Superior temporal gyrus (tissue), 1 donor: Measurements from ENCODE around the gene CALML5.

Experiments used
- DNase-seq: peaks from one replicate; pipeline ENCODE4 v3.0.0-alpha.2; 2016; ENCODE audit errors: extremely low spot score

The CALML5 gene

GRCh38 chr10:5515948-5516761 is 16.8 kb upstream of the CALML5 start:
- no peak for DNase-seq

- DNase-seq: no peak
Measured at GRCh38 chr10:5514226-5514850, 15.0 kb upstream of the CALML5 start.

GRCh38 chr10:5512881-5513612 is 13.7 kb upstream of the CALML5 start:
- DNase-seq: peak; percentile 56

DNA sequence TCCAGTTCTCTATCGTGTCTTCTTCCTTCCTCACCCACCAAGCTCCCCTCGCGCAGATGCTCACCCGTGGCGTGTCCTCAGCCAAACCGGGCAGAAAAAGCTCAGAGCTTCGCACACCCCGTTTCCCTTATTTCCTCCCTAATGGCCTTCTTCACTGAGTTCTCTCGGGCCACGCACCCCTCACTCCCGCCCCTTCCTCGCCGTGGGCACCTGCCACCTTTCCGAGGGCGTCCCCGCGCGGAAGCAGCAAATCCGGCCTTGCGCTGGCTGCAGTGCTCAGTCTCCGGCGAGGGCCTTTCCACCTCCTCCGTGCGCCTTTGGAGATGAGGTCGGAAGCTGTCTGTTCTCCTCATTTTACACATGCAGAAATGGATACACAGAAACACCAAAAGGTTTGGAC is 13.0 kb upstream of the CALML5 start:
- DNase-seq: no peak

DNA sequence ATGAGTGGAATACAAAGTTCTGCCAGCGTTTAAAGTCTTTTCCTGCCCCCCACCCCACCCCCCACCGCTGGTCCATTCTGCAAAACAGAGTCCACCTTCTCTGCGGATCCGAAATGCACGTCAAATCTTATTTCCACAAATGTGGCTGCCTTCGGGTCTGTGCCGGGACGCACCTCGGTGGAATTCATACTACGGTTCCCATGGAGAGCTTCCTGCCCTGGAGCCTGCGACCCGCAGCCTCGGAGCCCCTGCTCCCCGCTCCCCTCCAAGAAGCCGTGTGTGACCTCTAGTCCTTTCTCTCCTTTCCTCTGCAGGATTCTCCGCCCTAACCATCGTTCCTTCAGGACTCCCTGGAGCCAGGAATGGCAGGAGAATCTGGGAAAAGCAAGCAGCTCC is 12.5 kb upstream of the CALML5 start:
- no peak for DNase-seq

DNA sequence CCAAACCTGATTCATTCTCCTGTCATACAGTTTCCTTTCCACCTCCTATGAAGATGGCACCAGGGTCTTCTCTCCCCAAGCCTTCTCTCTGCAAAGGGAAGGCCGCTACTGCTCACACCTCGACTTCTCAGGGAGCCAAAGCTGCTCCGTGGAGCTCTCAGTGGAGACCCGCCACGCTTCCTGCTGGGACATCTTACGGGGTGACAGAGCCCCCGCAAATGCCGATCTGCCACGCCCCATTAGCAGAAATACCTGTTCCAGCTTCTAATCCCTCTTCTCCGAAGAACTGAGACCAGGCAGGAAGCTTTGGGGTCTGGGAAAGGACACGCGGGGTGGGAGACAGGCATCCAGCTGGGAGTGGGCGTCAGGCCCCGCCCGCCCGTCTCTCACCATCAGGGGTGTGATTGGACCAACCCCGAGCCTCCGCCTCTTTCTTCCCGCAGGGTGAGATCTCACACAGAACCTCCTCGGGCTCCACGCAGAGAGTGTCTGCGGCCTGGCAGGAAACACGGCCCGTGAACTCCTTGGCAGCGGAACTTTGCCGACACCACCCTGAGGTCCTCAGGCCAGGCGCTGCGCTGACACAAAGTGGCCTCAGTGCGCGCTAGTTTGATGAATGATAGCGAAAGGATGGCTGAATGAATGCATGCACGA is 12.0 kb upstream of the CALML5 start:
- no peak for DNase-seq

- DNase-seq: no peak
Measured at GRCh38 chr10:5510281-5511072, 11.1 kb upstream of the CALML5 start.

DNA sequence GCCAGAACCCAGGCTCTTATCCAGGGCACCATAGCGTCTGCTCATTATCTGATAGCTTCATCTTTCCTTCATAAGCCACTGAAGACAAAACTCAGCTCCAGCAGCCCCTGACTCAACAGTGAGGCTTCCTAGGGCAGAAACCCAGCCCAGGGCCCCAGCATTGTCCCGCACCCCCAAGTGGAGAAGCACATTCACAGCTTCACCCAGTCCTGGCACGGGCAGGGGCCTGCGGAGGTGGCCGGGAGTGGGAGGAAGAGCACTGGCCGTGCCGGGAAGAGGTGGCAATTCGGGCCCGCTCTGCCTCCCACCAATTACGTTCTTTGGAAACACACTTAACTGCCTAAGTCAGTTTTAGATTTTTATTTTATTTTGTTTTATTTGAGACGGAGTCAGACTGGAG is 10.3 kb upstream of the CALML5 start:
- no peak for DNase-seq

DNA sequence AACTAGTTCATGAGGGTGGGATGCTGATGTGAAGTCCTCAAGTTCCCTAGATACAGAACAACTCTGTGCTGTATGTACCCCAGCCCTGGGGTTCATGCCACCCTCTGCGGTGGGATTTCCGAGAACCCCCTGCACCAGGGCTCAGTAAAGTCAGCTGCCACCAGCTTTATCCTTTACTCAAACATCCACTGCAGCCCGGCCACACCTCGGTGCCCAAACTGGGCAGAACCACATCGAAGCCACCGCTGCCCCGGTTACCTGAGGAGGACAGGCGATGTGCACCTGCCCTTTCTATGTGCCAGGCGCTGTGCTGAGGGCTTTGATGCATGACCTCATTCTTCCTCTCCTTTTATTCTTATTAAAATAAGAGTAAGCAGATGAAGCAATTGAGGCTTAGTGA is 9.9 kb upstream of the CALML5 start:
- no peak for DNase-seq

GRCh38 chr10:5508786-5509185 is 9.4 kb upstream of the CALML5 start:
- DNase-seq: no peak

GRCh38 chr10:5508161-5508604 is 8.8 kb upstream of the CALML5 start:
- no peak for DNase-seq

DNA sequence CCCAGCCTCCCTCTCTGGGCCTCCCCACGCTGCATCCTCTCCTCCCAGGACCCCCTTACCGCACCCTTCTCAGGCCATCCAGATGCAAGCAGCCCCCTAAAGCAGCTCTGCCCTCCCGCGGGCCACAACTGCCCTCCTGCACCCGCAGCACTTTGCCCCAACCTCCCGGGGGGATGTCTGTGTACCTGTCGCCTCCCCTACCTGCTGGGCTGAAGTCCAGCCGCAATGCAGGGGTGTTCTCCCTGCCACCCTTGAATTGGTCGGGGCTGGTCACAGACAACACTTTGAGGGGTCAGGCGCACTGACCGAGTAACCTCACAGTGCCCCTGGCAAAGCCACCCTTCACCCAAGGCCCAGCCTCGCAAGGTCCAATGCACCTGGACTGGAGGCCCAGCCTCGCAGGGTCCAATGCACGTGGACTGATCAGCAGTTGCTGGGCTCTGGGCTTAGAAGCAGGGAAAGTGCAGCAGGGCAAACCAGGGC is 8.3 kb upstream of the CALML5 start:
- DNase-seq: no peak

DNA sequence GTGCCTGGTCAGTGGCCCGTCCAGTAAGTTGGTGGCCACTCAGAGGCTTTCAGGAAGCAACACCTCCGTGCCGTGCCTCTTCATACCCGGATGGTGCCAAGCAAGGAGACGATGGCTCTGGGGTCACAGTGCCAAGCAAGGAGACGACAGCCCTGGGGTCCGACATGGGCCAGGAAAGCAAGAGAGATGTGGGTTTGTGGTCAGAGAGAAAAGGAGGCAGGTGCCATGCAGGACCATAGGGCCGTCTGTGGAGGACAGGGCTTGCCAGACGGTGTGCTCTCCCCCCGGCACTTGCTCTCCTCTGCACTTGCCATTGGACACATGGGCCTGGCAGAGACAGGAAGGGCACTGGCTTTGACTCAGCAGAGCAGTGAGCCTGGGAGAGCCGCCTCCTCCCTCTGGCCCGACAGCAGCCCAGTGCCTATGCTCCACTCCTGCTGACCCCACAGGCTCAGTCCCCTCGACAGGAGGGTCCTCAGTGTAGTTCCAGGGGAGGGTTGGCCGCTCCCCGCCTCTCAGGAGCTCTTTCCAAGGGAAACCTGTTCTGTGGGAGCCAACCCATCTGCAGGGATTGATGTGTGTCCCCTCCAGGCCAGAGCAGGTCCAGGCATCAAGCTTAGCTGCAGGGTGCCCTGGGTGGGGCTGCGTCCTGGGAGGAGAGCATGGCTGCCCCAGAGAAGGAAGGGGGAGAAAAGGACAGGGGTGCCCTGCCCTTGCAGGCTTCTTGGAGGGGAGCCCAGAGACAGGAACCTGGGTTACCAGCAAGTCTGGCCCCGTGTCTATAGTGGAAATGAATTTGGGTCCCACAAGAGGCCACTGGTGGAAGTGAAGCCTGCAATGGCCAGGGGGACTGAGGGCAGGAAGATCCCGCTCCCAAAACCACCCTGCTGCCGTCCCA is 7.6 kb upstream of the CALML5 start:
- DNase-seq: no peak

DNA sequence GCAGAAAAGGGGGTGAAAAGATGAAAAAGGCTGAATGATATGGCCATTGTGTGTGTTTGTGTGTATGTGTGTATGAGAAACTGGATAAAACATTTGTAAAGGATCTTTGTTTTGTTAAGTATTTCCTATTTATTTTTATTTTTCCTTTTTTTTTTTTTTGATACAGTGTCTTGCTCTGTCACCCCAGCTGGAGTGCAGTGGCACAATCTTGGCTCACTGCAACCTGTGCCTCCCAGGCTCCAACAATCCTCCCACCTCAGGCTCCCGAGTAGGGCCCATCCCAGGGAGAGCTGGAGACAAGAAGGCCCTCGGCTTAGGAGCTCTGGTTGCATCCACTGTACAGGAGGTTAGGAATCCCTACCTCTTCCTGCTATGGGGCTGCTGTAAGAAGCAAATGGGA is 6.9 kb upstream of the CALML5 start:
- DNase-seq: no peak

GRCh38 chr10:5504146-5505072 is 5.0 kb upstream of the CALML5 start:
- DNase-seq: no peak

DNA sequence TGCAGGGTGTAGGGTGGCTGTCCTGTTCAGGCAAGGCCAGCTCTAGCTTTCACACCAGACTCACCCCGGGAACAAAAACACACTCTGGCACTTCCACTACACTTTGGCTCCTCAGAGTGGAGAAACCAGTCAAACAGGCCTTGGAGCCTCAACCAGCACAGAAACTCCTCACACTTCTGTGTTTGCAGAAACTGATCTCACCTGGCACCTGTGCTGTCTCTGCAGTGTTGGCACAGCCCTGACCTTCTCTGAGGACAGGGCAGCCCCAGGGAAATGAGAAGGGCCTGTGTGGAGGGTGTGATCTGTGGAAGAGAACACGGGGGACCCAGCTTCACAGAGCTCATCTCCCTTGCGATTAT is 4.1 kb upstream of the CALML5 start:
- DNase-seq: no peak

- DNase-seq: no peak
Measured at GRCh38 chr10:5502571-5503476, 3.5 kb upstream of the CALML5 start.

DNA sequence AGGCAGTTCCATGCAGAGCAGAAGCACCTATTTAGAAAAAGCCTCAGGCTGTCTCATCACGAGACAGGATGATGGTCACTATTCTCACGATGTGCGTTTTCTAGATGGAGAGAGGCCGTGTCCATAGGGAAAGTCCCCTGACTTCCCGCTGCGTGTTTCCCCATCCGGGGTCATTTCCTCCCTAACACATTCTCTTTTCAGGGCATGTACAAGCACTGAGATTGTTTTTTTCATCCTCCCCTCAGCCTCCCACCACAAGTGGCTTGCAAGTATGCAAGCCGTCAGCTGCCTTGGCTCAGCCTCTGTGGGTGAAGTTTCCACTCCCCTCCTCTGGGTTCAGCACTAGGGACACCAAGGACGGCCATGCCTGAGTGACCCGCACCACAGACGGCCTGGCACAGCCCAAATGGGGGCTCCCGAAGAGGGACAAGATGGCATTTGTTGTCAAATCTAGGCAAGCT is 2.7 kb upstream of the CALML5 start:
- no peak for DNase-seq
